HG03439 (cell line): ENCODE measurements around the gene FAM107A.

ENCODE experiments used
- ATAC-seq: cut with Tn5 transposase; IDR thresholded peaks from one replicate; pipeline ENCODE4 v1.9.1; 2021; ENCODE audit warnings: mild to moderate bottlenecking, moderate library complexity; ENCODE audit not compliant: unreplicated experiment

The FAM107A gene

GRCh38 chr3:58520403-58521335 is 56.5 kb downstream of the FAM107A start:
- ATAC-seq: no peak

DNA sequence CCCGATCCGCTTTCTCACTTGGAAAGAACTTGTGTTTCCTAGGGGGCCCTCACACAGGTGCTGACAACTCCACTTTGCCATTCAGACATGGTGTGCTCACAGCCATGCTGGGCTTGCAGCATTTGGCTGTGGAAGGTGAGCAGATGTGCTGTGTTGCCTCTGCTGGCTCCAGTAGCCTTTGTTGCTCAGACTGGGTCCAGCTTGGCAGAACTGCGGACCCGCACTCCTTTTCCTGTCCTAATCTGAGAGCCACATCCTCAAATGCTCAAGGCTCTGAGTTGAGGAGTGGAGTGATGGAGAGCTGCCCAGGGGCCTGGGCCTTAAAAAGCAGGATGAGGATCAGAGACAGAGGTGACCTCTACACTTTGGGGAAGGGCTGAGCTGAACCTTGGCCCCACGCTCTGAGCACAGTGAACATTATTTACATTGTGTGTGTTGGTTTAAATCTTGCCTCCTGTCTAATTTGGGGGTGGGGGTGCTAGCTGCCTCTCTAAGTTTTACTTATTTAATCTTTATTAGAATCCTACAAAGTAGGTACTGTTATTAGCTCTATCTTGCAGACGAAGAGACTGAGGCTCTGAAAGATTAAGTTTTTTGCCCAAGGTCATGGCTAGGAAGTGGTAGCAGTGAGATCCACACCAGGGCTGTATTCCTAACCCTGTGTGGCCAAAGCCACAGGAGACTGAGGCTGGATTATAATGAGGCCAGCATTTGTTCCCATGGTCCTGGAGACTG is 57.4 kb downstream of the FAM107A start:
- no peak for ATAC-seq

DNA sequence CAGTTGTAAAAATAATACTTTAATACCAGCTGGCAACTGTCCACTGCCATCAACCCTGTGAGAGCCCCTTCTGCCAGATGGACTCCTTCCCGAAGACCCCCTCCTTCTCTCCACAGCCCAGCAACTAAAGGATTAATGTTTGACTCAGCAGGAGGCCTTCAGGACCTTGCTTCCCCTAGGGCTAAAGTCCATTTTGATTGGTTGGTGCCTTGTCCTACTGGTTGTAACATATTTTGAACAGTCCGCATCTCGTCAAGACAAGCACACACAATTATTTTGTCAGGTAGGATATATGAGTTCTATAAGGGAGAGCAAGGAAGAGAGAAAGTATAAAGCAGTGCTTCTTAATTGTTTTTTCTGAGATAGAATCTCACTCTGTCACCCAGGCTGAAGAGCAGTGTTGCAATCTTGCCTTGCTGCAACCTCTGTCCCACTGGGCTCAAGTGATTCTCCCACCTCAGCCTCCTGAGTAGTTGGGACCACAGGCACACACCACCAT is 58.9 kb downstream of the FAM107A start:
- no peak for ATAC-seq

DNA sequence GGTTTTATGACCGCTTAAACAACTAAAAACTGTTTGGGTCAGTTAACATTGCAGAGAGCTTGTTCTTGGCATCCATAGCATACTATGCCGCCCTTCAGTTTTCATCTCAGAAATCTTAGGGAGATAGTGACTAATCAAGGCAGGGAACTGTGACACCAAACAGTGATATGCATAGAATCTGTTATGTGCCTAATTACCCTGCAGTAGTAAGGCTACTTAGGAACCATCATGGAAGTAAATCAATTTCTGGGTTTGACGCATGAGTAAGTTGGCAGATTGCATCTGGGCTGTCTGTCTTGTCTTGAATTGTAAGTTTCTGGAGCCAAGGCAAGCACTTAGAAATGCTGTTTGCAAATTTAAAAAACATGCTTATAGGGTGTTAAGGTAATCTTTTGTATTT is 62.8 kb downstream of the FAM107A start:
- no peak for ATAC-seq
